Activated naive CD4-positive, alpha-beta T cell (primary cell): ENCODE measurements around the gene GABRR1.
A peak's percentile ranks its signal among the peaks of the same experiment; 100 is the strongest.
"Not testable (repeated sequence)": the region's sequence is repeated elsewhere in the genome, so short reads cannot be mapped to it uniquely, and the experiment has no call there.

Source experiments
- DNase-seq, 4 experiments: peaks; one replicate each; lab custom pipeline; 2025; lab: John Stamatoyannopoulos, UW

Gene GABRR1

GRCh38 chr6:89154131-89154530 is 63.0 kb downstream of the GABRR1 start:
- DNase-seq, result no peak

GRCh38 chr6:89148016-89148750 is 69.0 kb downstream of the GABRR1 start:
- no peak for DNase-seq

DNA sequence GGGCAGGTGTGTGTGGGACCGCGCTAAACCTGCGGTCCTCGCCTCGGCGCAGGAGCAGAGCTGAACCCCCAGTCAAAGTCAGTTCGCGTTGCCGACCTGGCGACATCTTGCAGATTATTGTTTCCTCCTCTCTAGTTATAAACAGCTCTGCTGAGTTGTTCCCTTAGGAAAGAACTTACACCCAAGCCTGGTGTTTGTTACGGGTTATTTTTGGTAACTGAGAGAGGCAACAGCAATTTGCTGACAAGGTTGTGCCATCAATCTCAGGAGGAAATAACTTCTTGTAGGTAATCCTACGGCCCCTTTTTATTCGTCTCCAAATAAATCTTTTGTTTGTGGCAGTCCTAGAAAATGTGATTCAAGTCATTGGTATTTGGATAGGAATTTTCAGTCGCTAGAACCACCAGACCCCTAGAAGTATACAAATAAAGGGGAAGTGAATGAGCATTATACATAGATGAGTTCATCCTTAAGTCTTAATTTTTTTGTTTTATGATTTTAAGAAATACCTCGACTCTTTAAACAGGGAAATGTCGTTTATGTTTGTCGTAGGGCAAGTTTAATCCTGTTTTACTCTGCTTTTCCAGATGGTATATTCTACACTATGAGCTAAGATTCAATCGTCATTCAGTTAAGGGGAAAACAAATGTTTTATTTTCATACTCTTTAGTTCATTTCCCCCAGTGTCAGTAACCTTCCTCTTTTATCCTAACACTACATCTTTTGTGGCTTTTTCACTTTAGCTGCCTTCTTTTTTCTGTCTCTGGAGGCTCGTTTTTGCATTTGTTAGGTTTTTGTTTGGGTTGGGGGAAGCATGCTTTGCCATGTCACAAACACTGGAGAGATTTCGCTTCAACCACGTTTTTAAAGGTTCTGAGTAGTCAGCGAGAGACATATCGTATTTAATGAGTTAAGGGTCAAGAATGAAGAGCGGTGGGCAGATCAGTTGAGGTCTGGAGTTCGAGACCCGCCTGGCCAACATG is 70.1 kb downstream of the GABRR1 start:
- peak in 1 of 4 experiments; percentile 22 for DNase-seq

DNA sequence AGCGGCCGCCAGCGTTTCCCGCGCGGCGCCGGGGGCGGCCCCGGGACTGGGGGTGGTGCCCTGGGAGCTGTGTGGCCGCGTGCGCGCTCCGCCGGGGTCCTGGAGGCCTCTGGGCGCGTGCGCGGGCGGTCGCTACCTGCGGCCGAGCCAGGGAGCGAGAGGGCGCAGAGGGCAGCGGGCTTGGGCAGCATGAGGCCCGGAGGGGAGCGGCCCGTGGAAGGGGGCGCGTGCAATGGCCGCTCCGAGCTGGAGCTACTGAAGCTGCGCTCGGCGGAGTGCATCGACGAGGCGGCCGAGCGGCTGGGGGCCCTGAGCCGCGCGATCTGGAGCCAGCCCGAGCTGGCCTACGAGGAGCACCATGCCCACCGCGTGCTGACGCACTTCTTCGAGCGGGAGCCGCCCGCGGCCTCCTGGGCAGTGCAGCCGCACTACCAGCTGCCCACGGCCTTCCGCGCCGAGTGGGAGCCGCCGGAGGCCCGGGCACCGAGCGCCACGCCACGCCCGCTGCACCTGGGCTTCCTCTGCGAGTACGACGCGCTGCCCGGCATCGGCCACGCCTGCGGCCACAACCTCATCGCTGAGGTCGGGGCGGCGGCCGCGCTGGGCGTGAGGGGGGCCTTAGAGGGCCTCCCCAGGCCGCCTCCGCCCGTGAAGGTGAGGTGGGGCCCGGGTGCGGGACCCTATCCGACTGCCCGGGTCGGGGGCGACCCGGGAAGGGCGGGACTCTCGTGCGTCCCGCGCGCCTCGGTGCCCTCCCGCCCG is 71.0 kb downstream of the GABRR1 start, which contains the start of gene PM20D2:
Gene PM20D2 (plus strand): TSS at position 100 of the 762 bp plus-strand sequence. CDS start 90 bp downstream, at position 190.
- DNase-seq, result peak; percentile 7 to 45 (median 36)

DNA sequence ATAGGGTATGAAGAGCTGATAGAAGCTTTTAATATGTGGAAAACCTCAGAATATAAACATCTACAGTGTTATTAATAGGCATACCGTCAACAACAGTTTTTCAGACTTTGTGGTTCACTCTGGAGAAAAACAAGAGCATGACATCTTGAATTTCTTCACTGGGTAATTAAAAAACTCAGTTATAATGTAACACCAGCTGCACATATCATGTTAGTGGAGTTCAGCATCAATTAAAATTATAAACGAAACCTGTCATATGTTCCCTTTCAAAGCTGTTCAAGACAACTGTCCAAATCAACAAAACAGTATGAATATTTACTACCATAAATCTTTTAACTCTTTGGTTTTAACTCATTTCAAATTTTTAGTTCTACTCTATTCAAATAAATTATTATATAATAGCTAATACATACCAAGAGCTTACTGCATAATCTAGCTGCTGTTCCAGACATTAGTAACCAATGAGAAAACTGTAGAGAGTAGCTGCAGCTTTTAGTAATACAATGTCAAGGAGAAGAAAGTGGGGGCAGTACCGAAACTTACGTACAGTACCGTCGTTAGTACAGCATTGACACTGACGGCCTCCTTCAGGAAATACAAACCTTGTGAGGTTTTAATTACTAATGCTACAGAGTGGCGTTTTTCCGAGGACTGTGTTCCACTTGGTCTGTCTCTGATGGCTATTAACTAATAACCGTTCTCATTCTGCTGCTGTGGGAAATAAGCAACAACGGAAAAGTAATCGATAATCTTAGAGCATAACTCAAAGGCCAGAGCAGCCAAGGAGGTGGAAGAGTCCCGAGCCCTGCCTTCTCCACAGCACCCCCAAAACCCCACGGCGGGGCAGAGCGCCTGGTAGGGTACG is 71.8 kb downstream of the GABRR1 start:
- no peak for DNase-seq

- no peak for DNase-seq
Observed at GRCh38 chr6:89144354-89144906, 72.7 kb downstream of the GABRR1 start.

DNA sequence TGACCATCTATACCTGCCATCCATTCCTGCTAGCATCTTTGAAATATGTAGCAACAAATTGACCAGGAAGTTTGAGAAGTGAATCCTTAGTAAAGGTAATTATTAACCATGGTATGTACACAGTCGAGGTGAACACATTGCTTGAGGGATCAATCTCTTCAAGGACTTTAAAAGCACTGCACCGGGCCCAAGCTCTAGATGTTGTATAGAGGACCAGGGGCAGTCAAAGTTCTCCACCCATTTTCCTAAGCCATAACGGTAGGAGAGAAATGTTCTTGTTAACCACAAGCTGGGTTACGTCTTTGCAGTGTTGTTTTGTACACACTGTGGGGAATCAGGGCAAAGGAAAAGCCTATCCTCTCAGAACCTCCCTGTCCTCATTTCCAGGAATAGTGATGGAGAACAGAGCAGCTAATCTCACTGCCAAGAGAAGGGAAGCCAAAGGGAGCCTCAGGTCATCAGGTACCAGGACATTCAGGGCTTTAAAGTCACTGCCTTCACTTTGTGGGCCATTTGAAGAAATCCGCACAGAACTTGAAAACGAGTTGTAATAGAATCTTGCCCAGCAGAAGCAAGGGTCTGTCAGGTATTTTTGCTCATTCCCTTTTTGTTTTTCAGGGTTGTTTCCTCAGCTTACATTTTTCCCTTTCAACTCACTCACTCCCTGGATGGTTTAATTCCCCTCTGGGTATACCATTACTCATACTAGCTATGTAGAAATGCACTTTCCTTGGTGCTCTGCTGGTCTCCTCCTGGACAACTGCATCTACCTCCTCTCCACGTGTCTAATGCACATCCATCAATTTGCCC is 76.6 kb downstream of the GABRR1 start:
- no peak for DNase-seq

GRCh38 chr6:89139509-89140346 is 77.4 kb downstream of the GABRR1 start:
- DNase-seq, result no peak

DNA sequence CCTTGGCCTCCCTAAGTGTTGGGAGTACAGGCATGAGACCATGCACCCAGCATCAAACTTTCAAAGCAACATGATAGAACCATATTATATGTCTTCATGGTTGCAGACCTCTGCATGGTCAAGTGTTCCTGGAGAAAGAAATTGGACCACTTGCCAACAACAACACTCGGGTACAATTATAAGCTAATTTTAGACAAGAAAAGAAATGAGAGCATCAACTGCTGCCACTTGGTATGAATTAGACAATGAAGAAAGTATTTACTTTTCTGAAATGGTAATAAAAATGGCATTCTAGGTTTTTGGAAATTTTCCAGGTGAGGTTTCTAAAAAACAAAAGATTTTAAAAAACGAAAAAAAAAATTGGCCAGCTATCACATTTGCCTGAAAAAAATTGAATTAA is 79.0 kb downstream of the GABRR1 start:
- DNase-seq, result no peak

DNA sequence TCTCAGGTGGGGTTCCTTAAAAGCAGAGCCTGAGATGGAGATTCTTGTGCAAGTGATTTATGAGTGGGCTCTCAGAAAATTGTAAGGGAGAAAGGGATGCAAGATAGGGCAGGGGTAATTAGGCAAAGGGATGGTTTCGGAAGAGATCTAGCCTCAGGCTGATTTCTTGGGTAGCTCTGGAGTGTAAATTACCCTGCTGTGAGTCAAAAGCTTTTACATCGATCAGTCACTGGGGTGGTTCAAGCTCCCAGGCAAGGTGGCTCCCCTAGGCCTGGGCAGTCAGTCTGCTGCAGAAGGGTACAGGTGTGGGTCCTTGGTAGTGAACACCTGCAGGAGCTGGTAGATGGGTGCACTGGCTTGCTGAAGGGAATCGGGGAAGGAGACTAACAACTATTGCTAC is 82.4 kb downstream of the GABRR1 start:
- DNase-seq, result no peak

DNA sequence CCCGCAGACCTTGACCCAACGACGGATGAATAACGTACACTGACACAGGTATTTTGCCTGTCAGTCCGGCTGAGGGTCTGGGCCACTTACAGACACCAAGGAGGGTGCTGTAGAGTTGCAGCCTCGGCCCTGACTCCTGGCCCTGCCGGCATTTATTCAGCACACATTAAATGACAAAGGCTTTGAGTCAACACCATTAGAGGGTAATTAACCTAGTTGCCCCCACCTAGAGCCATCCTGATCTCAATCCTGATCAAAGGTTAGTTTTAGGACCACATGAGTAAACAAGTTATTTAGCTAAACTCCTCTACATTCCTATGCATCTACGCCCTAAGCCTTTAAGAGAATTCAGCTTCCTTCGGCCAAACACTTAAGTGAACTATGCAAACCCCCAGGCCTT is 83.2 kb downstream of the GABRR1 start:
- DNase-seq, result no peak

DNA sequence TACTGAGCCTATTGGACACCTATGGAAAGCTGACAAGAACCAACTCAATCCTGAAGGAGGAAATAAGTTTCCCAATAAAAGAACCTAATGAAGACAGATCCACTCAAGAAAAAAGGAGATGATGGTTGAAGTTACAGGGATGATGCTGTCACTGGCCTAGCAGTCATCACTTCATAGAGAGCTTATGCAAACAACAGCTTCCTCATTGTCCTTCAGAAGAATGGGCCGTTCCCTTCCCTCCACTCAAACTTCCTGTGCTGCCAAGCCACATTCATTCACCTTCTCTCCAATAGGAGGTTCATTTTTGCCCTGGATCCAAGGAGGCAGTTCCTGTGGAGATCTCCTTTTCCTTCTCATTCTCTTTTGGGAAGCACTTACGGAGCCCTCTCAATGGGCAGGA is 85.1 kb downstream of the GABRR1 start:
- DNase-seq, result no peak

DNA sequence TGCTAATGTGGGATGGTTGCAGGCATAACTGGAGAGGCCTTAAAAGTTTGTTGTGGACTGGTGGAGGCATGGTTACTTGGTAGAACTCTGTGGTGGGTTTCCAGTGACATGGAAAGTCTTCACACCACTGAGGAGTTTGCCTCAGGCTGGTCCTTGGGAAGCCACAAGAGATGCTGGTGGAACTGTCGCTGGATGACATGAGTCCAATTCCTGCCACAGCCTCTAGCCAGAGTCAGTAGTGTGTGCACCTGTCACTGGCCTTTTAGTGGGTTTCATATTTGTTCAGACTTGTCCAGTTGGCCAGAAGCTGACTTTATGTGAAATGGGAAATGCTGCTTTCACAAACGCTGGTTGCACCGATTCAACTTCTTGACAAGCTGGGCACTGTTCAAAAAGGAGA is 85.6 kb downstream of the GABRR1 start:
- no peak for DNase-seq

DNA sequence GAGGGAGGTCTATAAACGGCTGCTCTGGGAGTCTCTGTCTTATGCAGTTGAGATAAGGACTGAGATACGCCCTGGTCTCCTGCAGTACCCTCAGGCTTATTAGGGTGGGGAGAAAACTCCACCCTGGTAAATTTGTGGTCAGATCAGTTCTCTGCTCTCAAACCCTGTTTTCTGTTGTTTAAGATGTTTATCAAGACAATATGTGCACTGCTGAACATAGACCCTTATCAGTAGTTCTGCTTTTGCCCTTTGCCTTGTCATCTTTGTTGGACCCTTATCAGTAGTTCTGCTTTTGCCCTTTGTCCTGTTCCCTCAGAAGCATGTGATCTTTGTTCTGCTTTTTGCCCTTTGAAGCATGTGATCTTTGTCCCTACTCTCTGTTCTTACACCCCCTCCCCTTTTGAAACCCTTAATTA is 88.9 kb downstream of the GABRR1 start:
- DNase-seq, result not testable (repeated sequence)
